SHP77 (cell line): ENCODE results near the gene SLC28A3.

Source experiments
- DNase-seq, 2 experiments: peaks; one replicate each; lab custom pipeline; 2025; lab: John Stamatoyannopoulos, UW

Gene SLC28A3

GRCh38 chr9:84296146-84296843 is 44.3 kb downstream of the SLC28A3 start:
- DNase-seq, result no peak

GRCh38 chr9:84294241-84294950 is 46.2 kb downstream of the SLC28A3 start:
- no peak for DNase-seq

- DNase-seq, result no peak
These were observed 47.4 kb downstream of the SLC28A3 start for GRCh38 chr9:84293001-84293798.

- DNase-seq, result no peak
These were observed 55.2 kb downstream of the SLC28A3 start for GRCh38 chr9:84285381-84285780.

- DNase-seq, result no peak
These were observed 56.6 kb downstream of the SLC28A3 start for GRCh38 chr9:84283946-84284345.

GRCh38 chr9:84278130-84278529 is 62.4 kb downstream of the SLC28A3 start:
- DNase-seq, result no peak

- no peak for DNase-seq
These were observed 62.9 kb downstream of the SLC28A3 start for GRCh38 chr9:84277646-84278045.

GRCh38 chr9:84276741-84277140 is 63.8 kb downstream of the SLC28A3 start:
- DNase-seq, result no peak

GRCh38 chr9:84271921-84272556 is 68.5 kb downstream of the SLC28A3 start:
- DNase-seq, result no peak

- DNase-seq, result no peak
These were observed 69.0 kb downstream of the SLC28A3 start for GRCh38 chr9:84271531-84271900.

- DNase-seq, result no peak
These were observed 69.6 kb downstream of the SLC28A3 start for GRCh38 chr9:84270847-84271530.

GRCh38 chr9:84266087-84266561 is 74.4 kb downstream of the SLC28A3 start:
- DNase-seq, result no peak

GRCh38 chr9:84264307-84265029 is 76.1 kb downstream of the SLC28A3 start:
- no peak for DNase-seq

GRCh38 chr9:84261070-84261746 is 79.3 kb downstream of the SLC28A3 start:
- DNase-seq, result peak; percentile 31 to 60

- no peak for DNase-seq
These were observed 82.2 kb downstream of the SLC28A3 start for GRCh38 chr9:84258371-84258770.

- no peak for DNase-seq
These were observed 84.9 kb downstream of the SLC28A3 start for GRCh38 chr9:84255696-84256095.

- no peak for DNase-seq
These were observed 85.6 kb downstream of the SLC28A3 start for GRCh38 chr9:84254972-84255371.

GRCh38 chr9:84251921-84252320 is 88.6 kb downstream of the SLC28A3 start:
- DNase-seq, result no peak

GRCh38 chr9:84241817-84242373 is 98.7 kb downstream of the SLC28A3 start:
- DNase-seq, result no peak

- DNase-seq, result no peak
These were observed 101.2 kb downstream of the SLC28A3 start for GRCh38 chr9:84239343-84239742.
